ELR (cell line): ENCODE measurements around the gene S100A14.
"Not testable (repeated sequence)": the region's sequence is repeated elsewhere in the genome, so short reads cannot be mapped to it uniquely, and the experiment has no call there.

Experiments
- DNase-seq: peaks from one replicate; pipeline ENCODE4 v3.0.0-alpha.2; 2015; ENCODE audit warnings: low read depth

Gene S100A14

DNA sequence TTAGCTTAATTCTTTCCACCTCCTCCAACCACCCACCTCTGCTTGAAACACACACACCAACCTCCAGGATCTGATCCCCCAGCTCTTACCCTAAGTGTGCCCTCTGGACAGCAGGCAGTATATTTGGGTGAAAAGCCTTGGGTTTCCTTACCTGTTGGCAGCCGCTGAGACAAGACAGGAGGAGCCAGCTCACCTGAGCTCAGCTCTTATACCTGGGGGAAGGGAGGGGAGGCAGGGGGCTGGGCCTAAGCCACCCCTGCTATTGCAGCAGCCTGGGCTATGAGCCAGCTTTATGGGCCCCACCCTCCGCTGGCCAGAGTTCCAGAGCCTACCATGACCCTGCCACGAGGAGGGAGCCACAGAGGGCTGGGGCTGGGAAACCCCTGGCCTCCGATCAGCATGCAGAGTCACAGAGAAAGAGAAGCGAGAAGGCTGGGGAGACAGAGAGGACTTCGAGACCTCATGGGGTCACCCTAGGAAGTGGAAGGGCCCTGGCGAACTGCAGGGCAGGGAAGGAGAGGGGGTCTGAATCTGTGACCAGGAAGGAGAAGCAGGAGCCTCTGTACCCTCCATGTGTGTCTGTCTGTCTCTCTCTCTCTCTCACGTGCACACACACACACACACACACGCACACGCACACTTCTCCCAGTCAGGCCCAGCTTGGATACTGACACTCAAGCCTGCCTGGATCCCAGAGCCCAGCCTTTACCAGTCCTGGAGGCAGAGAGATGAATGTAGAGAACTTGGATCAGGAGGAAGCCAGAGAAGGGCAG is at the start of gene S100A14:
Gene S100A14 (minus strand): TSS at position 182 of the 773 bp plus-strand sequence. CDS start 467 bp downstream, outside the sequence.
- DNase-seq = no peak

- DNase-seq = peak; percentile 71
These were observed 47.1 kb upstream of the S100A14 start for GRCh38 chr1:153663211-153663610.

DNA sequence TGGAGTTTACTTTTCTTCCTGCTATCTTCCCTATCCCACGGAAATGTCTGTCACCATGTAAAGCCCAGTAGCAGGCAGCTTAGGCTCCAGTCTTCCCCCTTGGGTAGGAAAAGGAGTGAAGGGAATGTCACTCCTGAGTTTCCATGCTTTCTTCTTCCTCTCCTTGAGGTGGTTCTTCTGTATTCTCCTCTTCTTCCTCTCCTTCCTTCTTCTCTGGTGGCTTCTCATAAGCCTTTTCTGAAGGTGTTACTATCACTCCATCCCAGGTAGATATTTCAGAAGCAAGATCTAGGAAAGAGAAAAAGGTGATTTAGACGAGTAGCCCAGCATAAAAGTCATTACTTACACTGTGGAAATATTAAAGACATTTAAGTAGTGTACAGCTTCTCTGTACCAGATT is 46.1 kb upstream of the S100A14 start:
- DNase-seq = no peak

DNA sequence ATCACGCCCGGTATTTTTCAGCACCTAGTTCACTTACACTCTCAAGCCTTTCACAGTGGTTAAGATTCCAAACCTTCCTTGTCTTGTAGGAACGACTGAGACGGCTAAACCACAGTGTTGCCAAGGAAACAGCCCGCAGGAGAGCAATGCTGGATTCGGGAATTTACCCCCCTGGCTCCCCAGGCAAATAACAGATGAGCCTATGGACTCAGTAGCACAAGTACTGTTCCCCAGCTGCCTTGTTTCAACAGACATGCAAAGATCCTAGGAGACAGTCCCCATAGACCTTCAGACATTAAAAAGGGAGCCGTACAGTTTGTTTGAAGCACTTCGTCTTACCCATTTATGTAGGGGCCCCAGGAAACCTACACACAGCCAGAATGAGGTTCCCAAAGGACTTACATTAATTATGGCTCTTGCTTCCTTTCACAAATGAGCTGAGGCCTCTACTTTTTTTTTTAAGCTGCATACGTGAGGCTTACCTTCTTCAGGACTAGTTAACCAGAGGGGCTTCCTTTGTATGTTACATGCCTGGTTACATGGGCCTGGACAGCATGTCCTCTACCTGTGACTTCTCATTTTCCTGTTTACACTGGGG is 45.1 kb upstream of the S100A14 start:
- DNase-seq = no peak

DNA sequence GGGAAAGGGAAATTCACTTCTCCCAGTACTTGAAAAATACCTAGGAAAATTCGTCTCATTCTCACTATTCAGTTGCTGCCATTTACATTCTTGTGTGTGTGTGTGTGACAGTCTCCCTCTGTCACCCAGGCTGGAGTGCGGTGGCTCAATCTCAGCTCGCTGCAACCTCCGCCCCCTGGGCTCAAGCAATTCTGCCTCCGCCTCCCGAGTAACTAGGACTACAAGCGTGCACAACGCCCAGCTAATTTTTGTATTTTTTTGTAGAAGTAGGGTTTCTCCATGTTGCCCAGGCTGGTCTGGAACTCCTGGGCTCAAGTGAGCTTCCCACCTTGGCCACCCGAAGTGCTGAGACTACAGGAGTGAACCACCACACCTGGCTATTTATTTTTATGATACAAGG is 43.5 kb upstream of the S100A14 start:
- DNase-seq = no peak

DNA sequence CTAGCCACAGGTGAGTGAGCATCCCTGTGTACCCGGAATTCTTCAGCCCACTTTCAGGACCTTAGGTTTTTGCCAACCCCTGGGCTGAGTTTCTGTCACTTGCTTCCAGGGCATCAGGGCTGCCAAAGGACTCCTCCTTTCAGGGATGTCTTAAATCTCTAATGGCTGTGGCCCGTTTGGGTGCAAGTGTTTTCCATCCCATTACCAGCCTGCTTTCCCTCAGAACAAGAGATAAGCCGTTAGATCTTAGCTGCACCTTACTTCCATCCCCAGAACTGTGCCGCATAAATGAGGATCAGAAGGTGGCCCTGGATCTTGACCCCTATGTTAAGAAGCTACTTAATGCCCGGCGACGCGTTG is 43.0 kb upstream of the S100A14 start:
- DNase-seq = no peak

- peak; percentile 90 for DNase-seq
These were observed 42.5 kb upstream of the S100A14 start, which contains the start of gene SNAPIN for GRCh38 chr1:153658400-153659174. TSS of gene SNAPIN (plus strand) at chr1:153658703. CDS start at chr1:153658744, 41 bp downstream.

- DNase-seq = no peak
These were observed 39.2 kb upstream of the S100A14 start for GRCh38 chr1:153655333-153655732.

- peak; percentile 80 for DNase-seq
These were observed 36.8 kb upstream of the S100A14 start for GRCh38 chr1:153652805-153653500.

DNA sequence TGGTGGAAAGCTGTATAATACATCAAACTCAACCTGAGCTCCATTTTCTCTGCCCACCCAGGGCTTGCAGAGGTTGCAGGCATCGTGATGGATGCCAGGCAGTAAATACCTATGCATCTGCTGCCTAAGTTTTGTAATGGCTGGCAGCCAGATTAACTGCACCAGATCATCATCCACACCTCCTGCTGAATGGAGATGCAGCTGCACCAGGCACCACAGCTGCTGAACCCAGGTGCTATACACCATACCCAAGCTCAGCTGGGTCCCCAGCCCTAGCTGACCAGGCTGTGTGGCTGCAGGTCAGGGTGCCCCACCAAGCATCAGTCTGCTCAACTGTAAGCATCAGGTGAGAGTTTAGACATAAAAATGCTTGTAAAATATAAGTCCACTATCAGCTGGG is 35.6 kb upstream of the S100A14 start:
- no peak for DNase-seq

DNA sequence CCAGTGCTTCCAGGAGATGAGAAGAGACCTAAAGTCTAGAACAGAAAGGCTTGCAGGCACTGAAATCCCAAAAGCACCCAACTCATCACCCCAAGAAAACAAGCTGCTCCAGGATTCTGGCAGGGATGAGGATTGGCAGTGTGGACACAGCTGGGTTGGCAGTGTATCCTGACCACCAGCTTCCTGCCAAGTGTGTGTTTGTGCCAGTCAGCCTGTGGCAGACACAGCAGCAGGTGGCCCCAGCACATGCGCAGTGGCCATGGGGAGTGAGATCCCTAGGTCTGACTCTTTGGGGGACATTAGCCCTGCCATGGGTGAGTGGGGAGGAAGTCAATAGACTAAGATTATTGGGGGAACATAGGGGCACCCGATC is 33.7 kb upstream of the S100A14 start:
- DNase-seq = no peak

GRCh38 chr1:153649137-153649862 is 33.2 kb upstream of the S100A14 start:
- DNase-seq = no peak

DNA sequence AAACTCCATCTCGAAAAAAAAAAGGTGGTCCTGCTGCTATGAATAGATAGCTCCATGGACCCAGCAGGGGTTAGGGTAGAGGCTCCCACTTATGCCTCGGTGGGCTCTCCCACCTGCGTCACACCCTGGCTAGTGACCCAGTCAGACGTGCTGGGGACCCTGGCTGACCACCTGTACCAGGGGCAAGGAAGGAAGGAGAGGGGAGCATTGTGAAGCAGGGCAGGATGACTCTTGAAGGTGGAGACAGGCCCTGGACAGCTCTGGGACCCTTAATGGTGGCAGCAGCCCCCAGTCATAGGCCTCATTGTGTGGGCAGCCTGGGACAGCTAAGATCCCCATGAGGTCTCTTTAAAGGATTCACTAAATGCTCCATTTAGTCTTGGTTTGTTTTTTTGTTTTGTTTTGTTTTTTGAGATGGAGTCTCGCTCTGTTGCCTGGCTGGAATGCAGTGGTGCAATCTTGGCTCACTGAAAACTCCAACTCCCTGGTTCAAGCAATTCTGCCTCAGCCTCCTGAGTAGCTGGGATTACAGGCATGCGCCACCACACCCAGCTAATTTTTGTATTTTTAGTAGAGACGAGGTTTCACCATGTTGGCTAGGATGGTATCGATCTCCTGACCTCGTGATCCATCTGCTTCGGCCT is 32.0 kb upstream of the S100A14 start:
- no peak for DNase-seq

DNA sequence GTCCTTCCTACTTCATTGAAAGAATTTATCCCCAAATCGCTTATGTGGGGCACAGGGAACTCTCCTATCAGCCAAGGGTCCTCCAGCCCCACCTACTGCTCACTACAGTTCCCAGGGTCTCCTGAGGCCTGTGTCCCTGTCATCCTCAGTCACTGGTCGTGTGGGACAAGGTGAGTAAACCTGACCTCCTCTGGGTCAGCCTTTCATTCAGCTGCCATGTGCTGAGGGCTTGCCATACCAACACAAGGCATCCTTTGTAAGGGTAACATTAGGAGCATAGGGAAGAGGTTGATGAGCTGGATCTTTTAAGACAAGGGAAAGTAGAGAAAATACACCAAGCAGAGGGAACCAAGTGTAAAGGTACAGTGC is 31.2 kb upstream of the S100A14 start:
- DNase-seq = no peak

- no peak for DNase-seq
These were observed 30.7 kb upstream of the S100A14 start for GRCh38 chr1:153646672-153647345.

DNA sequence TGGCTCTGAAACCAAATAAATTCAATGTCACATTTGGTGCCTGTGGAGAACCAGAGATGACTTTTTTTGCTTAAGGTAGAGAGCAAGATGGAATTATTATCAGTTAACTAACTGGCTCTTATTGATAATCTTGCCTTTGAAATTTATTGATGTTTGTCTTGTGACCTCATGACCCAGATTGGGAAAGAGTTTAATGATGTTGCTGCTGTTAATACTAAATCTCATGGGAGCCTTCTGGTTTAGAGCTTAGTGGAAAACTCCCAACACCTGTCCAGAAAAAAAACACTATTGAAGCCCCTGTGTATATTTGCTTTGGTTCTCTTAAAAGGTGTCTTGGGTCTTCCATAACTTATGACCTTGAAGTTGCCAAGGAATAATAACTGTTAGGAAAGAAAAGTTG is 27.7 kb upstream of the S100A14 start:
- DNase-seq = no peak

GRCh38 chr1:153643100-153643499 is 27.0 kb upstream of the S100A14 start:
- DNase-seq = no peak

GRCh38 chr1:153642161-153642560 is 26.0 kb upstream of the S100A14 start:
- DNase-seq = no peak

- DNase-seq = no peak
These were observed 24.7 kb upstream of the S100A14 start for GRCh38 chr1:153640861-153641260.

DNA sequence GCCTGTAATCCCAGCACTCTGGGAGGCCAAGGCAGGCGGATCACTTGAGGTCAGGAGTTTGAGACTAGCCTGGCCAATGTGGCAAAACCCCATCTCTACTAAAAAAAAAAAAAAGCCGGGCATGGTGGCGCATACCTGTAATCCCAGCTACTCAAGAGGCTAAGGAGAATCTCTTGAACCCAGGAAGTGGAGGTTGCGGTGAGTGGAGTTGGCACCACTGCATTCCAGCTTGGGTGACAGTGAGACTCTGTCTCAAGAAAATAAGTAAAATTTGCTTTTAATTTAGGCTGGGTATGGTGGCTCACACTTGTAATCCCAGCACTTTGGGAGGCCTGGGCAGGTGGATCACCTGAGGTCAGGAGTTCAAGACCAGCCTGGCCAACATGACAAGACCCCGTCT is 24.1 kb upstream of the S100A14 start:
- DNase-seq = not testable (repeated sequence)

DNA sequence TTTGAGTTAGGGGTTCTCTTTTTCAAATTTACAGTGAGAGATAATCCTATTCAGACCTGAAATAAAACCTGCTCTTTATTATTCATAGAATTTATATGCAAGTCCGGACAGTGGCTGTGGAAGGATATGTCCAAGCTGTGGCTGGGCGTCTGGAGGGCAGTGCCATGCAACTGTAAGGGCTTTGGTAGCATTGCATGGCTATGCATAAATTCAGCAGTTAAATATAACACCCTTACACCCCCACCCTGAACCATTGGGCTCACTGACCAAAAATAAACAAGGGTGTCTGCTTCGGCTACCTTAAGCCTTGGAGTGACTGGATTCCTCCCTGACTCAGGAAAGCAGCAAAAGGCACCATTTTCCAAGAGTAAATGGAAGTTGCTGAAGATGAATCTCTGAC is 23.2 kb upstream of the S100A14 start:
- DNase-seq = no peak
